Measurements from ENCODE around the gene RNPEP. TPM values are rescaled to one million over a fixed set of nuclear protein-coding genes. Genes with fewer than 3 reads are reported as not detected.

The RNPEP gene
- total and polyA plus RNA-seq, 2 of the 8 experiments (the other 6 are each of a cell fraction or from before 2014, with no cell fraction given): 34.1 to 51.1 TPM

DNA sequence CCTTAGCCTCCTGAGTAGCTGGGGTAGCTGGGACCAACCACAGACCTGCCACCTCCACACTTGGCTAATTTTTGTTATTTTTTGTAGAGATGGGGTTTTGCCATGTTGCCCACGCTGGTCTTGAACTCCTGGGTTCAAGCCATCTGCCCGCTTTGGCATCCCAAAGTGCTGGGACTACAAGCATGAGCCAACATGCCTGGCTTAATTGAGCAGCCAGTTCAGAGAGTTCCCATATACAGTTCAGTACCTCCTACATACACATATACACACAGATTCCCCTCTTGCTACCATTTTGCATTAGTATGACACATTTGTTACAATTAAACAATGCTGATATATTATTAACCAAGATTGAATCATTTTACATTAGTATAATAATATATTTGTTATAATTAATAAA, 2.9 kb downstream of the RNPEP start (continued):
- no peak for TF ChIP-seq RBBP5 (IDR thresholded peaks at IDR 0.05; ENCODE audit: borderline replicate concordance, low read depth, low read length)
- TF ChIP-seq POLR2AphosphoS5 (IDR thresholded peaks at IDR 0.05; ENCODE audit: low read depth, low read length): no peak
- TF ChIP-seq, protein P1, sequence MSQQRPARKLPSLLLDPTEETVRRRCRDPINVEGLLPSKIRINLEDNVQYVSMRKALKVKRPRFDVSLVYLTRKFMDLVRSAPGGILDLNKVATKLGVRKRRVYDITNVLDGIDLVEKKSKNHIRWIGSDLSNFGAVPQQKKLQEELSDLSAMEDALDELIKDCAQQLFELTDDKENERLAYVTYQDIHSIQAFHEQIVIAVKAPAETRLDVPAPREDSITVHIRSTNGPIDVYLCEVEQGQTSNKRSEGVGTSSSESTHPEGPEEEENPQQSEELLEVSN (IDR thresholded peaks at IDR 0.05): no peak
- TF ChIP-seq, protein P2, sequence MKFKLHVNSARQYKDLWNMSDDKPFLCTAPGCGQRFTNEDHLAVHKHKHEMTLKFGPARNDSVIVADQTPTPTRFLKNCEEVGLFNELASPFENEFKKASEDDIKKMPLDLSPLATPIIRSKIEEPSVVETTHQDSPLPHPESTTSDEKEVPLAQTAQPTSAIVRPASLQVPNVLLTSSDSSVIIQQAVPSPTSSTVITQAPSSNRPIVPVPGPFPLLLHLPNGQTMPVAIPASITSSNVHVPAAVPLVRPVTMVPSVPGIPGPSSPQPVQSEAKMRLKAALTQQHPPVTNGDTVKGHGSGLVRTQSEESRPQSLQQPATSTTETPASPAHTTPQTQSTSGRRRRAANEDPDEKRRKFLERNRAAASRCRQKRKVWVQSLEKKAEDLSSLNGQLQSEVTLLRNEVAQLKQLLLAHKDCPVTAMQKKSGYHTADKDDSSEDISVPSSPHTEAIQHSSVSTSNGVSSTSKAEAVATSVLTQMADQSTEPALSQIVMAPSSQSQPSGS (IDR thresholded peaks at IDR 0.05; ENCODE audit: low read length): no peak
- no peak for TF ChIP-seq HDAC6 (IDR thresholded peaks at IDR 0.05; ENCODE audit: low read depth, low read length)
- no peak for TF ChIP-seq GTF2F1 (IDR thresholded peaks at IDR 0.05; ENCODE audit: borderline replicate concordance, low read depth, low read length)
- no peak for TF ChIP-seq SRF (IDR thresholded peaks at IDR 0.05; ENCODE audit: low read depth, low read length)
